Fibroblast of lung (primary cell): Measurements from ENCODE around the gene OTUD4. TPM values are rescaled to one million over a fixed set of nuclear protein-coding genes. Genes with fewer than 3 reads are reported as not detected.

ENCODE experiments used
- DNase-seq, 2 donors: peaks; one replicate each; pipeline versions ENCODE4 v3.0.0 to v3.0.0-alpha.2; 2010; ENCODE audit warnings: low read depth in 2 of 2
- H2AFZ ChIP-seq: 2 replicates; pipeline ENCODE4 v1.5.1; 2012; ENCODE audit warnings: low read length, control low read depth, inconsistent platforms
- H3K27ac ChIP-seq: 2 replicates; pipeline ENCODE4 v1.5.1; 2011; ENCODE audit warnings: low read length, control low read depth; ENCODE audit not compliant: insufficient read depth
- H3K27me3 ChIP-seq: 2 replicates; pipeline ENCODE4 v1.5.1; 2011; ENCODE audit warnings: mild to moderate bottlenecking, low read length; ENCODE audit not compliant: control insufficient read depth, insufficient read depth
- H3K36me3 ChIP-seq: 2 replicates; pipeline ENCODE4 v1.5.1; 2011; ENCODE audit warnings: low read length; ENCODE audit not compliant: control insufficient read depth, insufficient read depth
- H3K4me1 ChIP-seq: 2 replicates; pipeline ENCODE4 v1.5.1; 2011; ENCODE audit warnings: low read length; ENCODE audit not compliant: control insufficient read depth, insufficient read depth; ENCODE audit errors: extremely low read depth
- H3K4me2 ChIP-seq: 2 replicates; pipeline ENCODE4 v1.5.1; 2011; ENCODE audit warnings: low read length, control low read depth; ENCODE audit not compliant: insufficient read depth; ENCODE audit errors: extremely low read depth
- H3K4me3 ChIP-seq, 4 experiments: fragments of 200-600 bp in 1 of 4; sonication (generic) in 1 of 4; replicated peaks in 1 of 4; 2 replicates each; pipeline ENCODE4 v1.5.1; 2011 to 2016; ENCODE audit warnings: low read length in 4 of 4, low read depth in 3 of 4, mild to moderate bottlenecking in 3 of 4, control low read depth in 2 of 4, inconsistent platforms in 1 of 4, mixed read lengths in 1 of 4; ENCODE audit not compliant: insufficient read depth in 1 of 4; ENCODE audit errors: control extremely low read depth in 1 of 4
- H3K79me2 ChIP-seq: 2 replicates; pipeline ENCODE4 v1.5.1; 2012; ENCODE audit warnings: mild to moderate bottlenecking, low read length, inconsistent platforms; ENCODE audit not compliant: control insufficient read depth, insufficient read depth
- H3K9ac ChIP-seq: 2 replicates; pipeline ENCODE4 v1.5.1; 2011; ENCODE audit warnings: mild to moderate bottlenecking, low read length, control low read depth; ENCODE audit not compliant: insufficient read depth
- H3K9me3 ChIP-seq: 2 replicates; pipeline ENCODE4 v1.5.1; 2012; ENCODE audit warnings: low read depth, low read length; ENCODE audit not compliant: control insufficient read depth, insufficient read depth
- H4K20me1 ChIP-seq: 2 replicates; pipeline ENCODE4 v1.5.1; 2011; ENCODE audit warnings: low read length; ENCODE audit not compliant: control insufficient read depth, insufficient read depth; ENCODE audit errors: extremely low read depth
- EZH2 ChIP-seq: IDR thresholded peaks from 2 replicates; pipeline ENCODE4 v1.5.1; 2012; ENCODE audit warnings: low read length, control low read depth, mild to moderate bottlenecking; ENCODE audit errors: missing control alignments
- polyA plus RNA-seq, 2 donors: library from polyadenylated mRNA; depleted of rRNA in 1 of 2; stranded (reverse) in 1 of 2; unstranded in 1 of 2; fragments of >200 nt; gene quantifications; 2 replicates each; pipeline ENCODE4 v1.2.1, GENCODE V29; 2011 to 2012; ENCODE audit warnings: missing spikeins in 1 of 2
- total RNA-seq: library from RNA; depleted of rRNA; stranded (reverse); fragments of >200 nt; gene quantifications from 2 replicates; pipeline ENCODE4 v1.2.1, GENCODE V29; 2014
- TF ChIP-seq, protein P1 (sequence below), 2 donors: IDR thresholded peaks in 1 of 2; conservative IDR thresholded peaks in 1 of 2; 1 replicate in 1 of 2; 2 replicates in 1 of 2; pipeline ENCODE4 v1.5.1; 2011 to 2012; ENCODE audit warnings: low read length in 2 of 2, control low read depth in 1 of 2, inconsistent platforms in 1 of 2, low read depth in 1 of 2, mild to moderate bottlenecking in 1 of 2

Gene OTUD4
- total and polyA plus RNA-seq, 2 donors (not counting 1 experiment from before 2014, with no cell fraction given) = 21.3 to 25.7 TPM

DNA sequence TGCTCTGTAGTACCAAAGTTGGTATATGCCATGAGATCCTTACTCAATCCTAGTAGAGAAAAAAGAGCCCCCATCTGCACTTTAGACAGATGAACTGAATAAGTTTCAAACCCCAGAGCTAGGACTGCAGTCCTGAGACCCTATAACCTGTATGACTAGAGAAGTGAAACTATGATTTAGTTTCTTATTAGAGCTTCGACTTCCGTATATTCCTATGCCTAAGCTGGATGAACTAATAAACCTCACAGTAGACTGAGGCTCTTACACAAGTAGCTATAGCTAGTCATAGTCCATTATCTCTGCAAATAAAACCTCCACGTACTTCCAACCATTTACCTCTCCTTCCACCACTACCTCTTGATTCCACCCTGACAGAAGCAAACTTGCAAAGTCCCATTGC lies 6.3 kb upstream of the OTUD4 start:
- no peak overlapping the region for H2AFZ ChIP-seq
- TF ChIP-seq EZH2 = no peak
- TF ChIP-seq, protein P1, sequence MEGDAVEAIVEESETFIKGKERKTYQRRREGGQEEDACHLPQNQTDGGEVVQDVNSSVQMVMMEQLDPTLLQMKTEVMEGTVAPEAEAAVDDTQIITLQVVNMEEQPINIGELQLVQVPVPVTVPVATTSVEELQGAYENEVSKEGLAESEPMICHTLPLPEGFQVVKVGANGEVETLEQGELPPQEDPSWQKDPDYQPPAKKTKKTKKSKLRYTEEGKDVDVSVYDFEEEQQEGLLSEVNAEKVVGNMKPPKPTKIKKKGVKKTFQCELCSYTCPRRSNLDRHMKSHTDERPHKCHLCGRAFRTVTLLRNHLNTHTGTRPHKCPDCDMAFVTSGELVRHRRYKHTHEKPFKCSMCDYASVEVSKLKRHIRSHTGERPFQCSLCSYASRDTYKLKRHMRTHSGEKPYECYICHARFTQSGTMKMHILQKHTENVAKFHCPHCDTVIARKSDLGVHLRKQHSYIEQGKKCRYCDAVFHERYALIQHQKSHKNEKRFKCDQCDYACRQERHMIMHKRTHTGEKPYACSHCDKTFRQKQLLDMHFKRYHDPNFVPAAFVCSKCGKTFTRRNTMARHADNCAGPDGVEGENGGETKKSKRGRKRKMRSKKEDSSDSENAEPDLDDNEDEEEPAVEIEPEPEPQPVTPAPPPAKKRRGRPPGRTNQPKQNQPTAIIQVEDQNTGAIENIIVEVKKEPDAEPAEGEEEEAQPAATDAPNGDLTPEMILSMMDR (conservative IDR thresholded peaks at IDR 0.05 in 1 of 2, IDR thresholded peaks at IDR 0.05 in 1 of 2; ENCODE audit: low read depth in 1 of 2, low read length in 2 of 2) = no peak
- H3K79me2 ChIP-seq = no peaks in the 10 kb centered on the region
- H3K9ac ChIP-seq = no peak overlapping the region
- no peaks in the 10 kb centered on the region for H3K4me1 ChIP-seq
- no peaks in the 10 kb centered on the region for H4K20me1 ChIP-seq
- no peak for DNase-seq
- no peak overlapping the region for H3K4me3 ChIP-seq
- no peak overlapping the region for H3K4me2 ChIP-seq
- no peaks in the 10 kb centered on the region for H3K36me3 ChIP-seq
- H3K27ac ChIP-seq = no peak overlapping the region
- H3K27me3 ChIP-seq = no peaks in the 10 kb centered on the region
- no peaks in the 10 kb centered on the region for H3K9me3 ChIP-seq

DNA sequence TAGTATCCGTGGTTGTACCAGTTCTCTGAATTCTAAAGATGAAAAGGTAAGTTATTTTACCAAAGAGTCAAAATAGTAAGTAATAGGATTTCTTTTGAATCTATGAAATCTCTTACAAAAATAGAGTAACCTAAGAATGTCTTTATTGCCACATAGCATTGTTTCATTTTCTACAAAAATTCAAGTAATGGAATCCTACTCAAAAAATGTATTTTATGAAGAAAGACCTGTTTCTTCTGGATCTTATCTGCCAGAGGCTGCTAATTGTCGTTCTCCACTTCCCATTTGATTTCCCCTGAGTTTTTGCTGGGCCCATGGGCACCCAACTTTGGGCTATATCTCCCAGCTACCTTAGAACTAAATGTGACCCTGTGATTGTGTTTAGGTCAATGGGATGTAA lies 3.2 kb upstream of the OTUD4 start:
- no peak overlapping the region for H3K27ac ChIP-seq

DNA sequence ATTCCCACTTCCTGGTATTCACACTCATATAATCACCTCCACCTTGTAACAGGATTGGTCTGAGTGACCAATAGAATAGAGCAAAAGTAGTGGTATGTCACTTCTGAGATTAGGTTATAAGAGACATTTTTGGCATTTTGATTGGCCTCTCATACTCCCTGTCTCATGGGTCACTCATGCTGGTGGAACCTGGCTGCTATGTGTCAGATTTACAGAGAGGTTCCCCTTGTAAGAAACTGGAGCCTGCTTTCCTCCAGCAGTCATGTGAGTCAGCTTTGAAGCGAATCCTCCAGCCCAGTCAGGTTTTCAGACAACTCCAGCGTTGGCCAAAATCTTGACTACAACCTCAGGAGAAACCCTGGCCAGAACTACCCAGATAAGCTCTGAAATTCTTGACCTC lies 2.6 kb upstream of the OTUD4 start:
- H3K79me2 ChIP-seq = peaks cover 15% of the 10 kb centered on the region
- H4K20me1 ChIP-seq = no peaks in the 10 kb centered on the region
- no peak overlapping the region for H3K4me3 ChIP-seq
- no peaks in the 10 kb centered on the region for H3K27me3 ChIP-seq
- H3K9me3 ChIP-seq = no peaks in the 10 kb centered on the region
- H3K4me2 ChIP-seq = no peak overlapping the region
- no peak for TF ChIP-seq EZH2
- TF ChIP-seq, protein P1 (conservative IDR thresholded peaks at IDR 0.05 in 1 of 2, IDR thresholded peaks at IDR 0.05 in 1 of 2; ENCODE audit: low read depth in 1 of 2, low read length in 2 of 2) = no peak
- no peak overlapping the region for H2AFZ ChIP-seq
- H3K36me3 ChIP-seq = no peaks in the 10 kb centered on the region
- H3K27ac ChIP-seq = no peak overlapping the region
- no peak for DNase-seq
- H3K9ac ChIP-seq = no peak overlapping the region
- H3K4me1 ChIP-seq = no peaks in the 10 kb centered on the region

More for the DNA sequence above, 3.2 kb upstream of the OTUD4 start:
- DNase-seq = no peak
- no peaks in the 10 kb centered on the region for H3K4me1 ChIP-seq
- H3K36me3 ChIP-seq = no peaks in the 10 kb centered on the region
- H3K4me2 ChIP-seq = no peak overlapping the region
- H3K79me2 ChIP-seq = peaks cover 9% of the 10 kb centered on the region
- no peak overlapping the region for H3K4me3 ChIP-seq
- H3K27me3 ChIP-seq = no peaks in the 10 kb centered on the region
- no peak overlapping the region for H3K9ac ChIP-seq
- no peak for TF ChIP-seq EZH2
- TF ChIP-seq, protein P1 (conservative IDR thresholded peaks at IDR 0.05 in 1 of 2, IDR thresholded peaks at IDR 0.05 in 1 of 2; ENCODE audit: low read depth in 1 of 2, low read length in 2 of 2) = no peak
- H2AFZ ChIP-seq = no peak overlapping the region
- no peaks in the 10 kb centered on the region for H4K20me1 ChIP-seq
- no peaks in the 10 kb centered on the region for H3K9me3 ChIP-seq
